ENCODE measurements around the gene WDFY4. TPM values are rescaled to one million over a fixed set of nuclear protein-coding genes. Genes with fewer than 3 reads are reported as not detected.

WDFY4 gene
- total RNA-seq, 1 donor from 2014 or later = not detected

DNA sequence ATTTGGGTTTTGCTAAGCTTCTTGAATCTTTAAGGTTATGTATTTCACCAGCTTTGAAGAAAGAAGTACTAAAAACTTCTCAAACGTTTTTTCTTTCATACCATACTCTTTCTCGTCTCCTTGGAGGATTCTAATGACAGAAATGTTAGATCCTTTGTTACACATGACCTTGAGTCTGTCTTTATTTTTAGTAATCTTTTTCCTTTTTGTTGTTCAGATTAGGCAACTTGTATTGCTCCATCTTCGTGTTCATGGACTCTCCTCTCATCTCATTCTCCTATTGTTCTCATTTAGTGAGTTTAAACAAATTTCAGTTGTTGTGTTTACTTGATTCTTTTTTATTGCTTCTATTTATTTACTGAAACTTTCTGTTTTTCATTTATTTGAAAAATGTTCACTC lies 73.7 kb downstream of the WDFY4 start:
- no peak for DNase-seq (ENCODE audit: low spot score)
- Mint-ChIP-seq H3K36me3 (ENCODE audit: low read depth) (no peaks in the 10 kb centered on the region), H3K4me1 (ENCODE audit: low read depth) (no peaks in the 10 kb centered on the region), H3K27ac (ENCODE audit: unreplicated experiment) (no peak overlapping the region), H3K27me3 (ENCODE audit: low read depth) (peaks cover 13% of the 10 kb centered on the region), H3K9me3 (ENCODE audit: low read depth) (peaks cover 7% of the 10 kb centered on the region), H3K4me3 (ENCODE audit: unreplicated experiment) (no peak overlapping the region)
- TF ChIP-seq, protein P1, sequence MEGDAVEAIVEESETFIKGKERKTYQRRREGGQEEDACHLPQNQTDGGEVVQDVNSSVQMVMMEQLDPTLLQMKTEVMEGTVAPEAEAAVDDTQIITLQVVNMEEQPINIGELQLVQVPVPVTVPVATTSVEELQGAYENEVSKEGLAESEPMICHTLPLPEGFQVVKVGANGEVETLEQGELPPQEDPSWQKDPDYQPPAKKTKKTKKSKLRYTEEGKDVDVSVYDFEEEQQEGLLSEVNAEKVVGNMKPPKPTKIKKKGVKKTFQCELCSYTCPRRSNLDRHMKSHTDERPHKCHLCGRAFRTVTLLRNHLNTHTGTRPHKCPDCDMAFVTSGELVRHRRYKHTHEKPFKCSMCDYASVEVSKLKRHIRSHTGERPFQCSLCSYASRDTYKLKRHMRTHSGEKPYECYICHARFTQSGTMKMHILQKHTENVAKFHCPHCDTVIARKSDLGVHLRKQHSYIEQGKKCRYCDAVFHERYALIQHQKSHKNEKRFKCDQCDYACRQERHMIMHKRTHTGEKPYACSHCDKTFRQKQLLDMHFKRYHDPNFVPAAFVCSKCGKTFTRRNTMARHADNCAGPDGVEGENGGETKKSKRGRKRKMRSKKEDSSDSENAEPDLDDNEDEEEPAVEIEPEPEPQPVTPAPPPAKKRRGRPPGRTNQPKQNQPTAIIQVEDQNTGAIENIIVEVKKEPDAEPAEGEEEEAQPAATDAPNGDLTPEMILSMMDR (IDR thresholded peaks at IDR 0.05) = no peak

- peaks cover 15% of the 10 kb centered on the region for H3K27me3 Mint-ChIP-seq (ENCODE audit: low read depth)
- TF ChIP-seq, protein P1 (IDR thresholded peaks at IDR 0.05) = no peak
- no peak overlapping the region for H3K27ac Mint-ChIP-seq (ENCODE audit: unreplicated experiment)
- no peak overlapping the region for H3K4me3 Mint-ChIP-seq (ENCODE audit: unreplicated experiment)
- H3K9me3 Mint-ChIP-seq (ENCODE audit: low read depth) = peaks cover 7% of the 10 kb centered on the region
- no peak for DNase-seq (ENCODE audit: low spot score)
- no peaks in the 10 kb centered on the region for H3K4me1 Mint-ChIP-seq (ENCODE audit: low read depth)
- no peaks in the 10 kb centered on the region for H3K36me3 Mint-ChIP-seq (ENCODE audit: low read depth)
These were observed 74.6 kb downstream of the WDFY4 start for GRCh38 chr10:48759113-48759901.

DNA sequence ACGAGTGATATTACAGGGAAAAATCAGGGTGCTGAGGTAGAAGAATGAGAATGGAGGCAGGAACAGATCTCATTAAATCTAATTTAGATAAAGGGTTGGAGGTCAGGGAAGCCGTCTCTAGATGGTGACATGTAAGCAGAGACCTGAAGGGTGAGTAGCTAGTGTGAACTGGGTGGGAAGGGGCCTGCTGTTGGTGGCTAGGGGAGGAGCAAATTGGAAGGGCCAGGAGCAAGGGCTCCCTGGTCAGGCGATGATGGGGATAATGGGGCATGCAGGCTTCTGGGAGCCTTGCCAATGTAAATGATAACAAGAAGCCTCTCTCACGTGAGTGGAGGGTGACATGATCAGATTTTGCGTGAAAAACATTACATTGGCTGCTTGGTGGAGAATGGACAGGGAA lies 76.3 kb downstream of the WDFY4 start:
- no peak overlapping the region for H3K27ac Mint-ChIP-seq (ENCODE audit: unreplicated experiment)
- TF ChIP-seq, protein P1 (IDR thresholded peaks at IDR 0.05) = no peak
- no peaks in the 10 kb centered on the region for H3K36me3 Mint-ChIP-seq (ENCODE audit: low read depth)
- H3K9me3 Mint-ChIP-seq (ENCODE audit: low read depth) = peaks cover 7% of the 10 kb centered on the region
- peaks cover 19% of the 10 kb centered on the region for H3K27me3 Mint-ChIP-seq (ENCODE audit: low read depth)
- no peak for DNase-seq (ENCODE audit: low spot score)
- H3K4me3 Mint-ChIP-seq (ENCODE audit: unreplicated experiment) = no peak overlapping the region
- H3K4me1 Mint-ChIP-seq (ENCODE audit: low read depth) = no peaks in the 10 kb centered on the region

DNA sequence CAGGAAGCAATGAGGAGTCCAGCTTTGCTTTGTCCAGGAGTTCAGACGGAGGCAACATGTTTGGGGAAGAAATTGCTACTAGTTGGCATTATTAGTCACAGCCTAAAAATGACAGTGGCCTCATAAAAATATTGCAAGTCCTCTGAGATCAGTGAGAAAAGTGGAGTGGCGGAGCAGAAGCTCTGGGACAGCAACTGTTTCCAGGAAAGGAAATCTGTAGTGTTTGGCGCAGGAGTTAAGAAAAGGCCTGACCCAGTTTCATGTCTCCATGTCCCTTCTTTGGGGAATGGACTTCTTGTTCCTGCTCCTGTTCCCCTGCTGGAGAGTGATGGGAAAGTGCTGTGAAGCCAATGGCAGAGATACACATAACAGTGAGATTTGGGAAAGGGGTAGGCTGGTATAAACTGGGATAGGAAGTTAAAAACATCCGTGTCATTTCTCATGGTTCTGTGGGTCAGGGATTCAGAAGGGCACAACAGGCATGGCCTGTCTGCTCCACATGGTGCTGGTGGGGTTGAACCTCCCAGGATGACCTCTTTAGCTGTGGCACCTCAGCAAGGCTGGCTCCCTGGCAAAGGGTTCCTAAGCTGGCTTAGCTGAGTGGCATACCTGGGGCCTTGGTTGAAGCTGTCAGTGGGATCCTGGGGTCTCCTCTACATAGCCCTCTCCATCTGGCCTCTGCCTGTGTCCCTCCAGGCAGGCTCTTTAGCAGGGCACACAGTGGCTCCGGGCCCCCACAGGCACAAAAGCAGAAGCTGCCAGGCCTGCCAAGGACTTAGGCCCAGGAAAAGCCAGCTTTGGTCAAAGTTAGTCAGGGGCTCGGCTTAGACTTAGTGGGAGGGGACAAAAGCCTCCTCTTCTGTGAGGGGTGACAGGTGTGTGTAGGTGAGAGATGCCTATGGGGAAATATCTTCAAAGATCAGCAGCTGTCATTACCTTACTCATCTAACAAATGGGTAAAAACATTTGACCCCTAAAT lies 77.7 kb downstream of the WDFY4 start:
- no peaks in the 10 kb centered on the region for H3K36me3 Mint-ChIP-seq (ENCODE audit: low read depth)
- peaks cover 4% of the 10 kb centered on the region for H3K9me3 Mint-ChIP-seq (ENCODE audit: low read depth)
- no peak for DNase-seq (ENCODE audit: low spot score)
- no peak overlapping the region for H3K27ac Mint-ChIP-seq (ENCODE audit: unreplicated experiment)
- no peak overlapping the region for H3K4me3 Mint-ChIP-seq (ENCODE audit: unreplicated experiment)
- TF ChIP-seq, protein P1 (IDR thresholded peaks at IDR 0.05) = no peak
- H3K27me3 Mint-ChIP-seq (ENCODE audit: low read depth) = peaks cover 16% of the 10 kb centered on the region
- H3K4me1 Mint-ChIP-seq (ENCODE audit: low read depth) = no peaks in the 10 kb centered on the region

GRCh38 chr10:48763403-48763965 lies 78.8 kb downstream of the WDFY4 start:
- no peaks in the 10 kb centered on the region for H3K36me3 Mint-ChIP-seq (ENCODE audit: low read depth)
- TF ChIP-seq, protein P1 (IDR thresholded peaks at IDR 0.05) = no peak
- no peaks in the 10 kb centered on the region for H3K9me3 Mint-ChIP-seq (ENCODE audit: low read depth)
- H3K27me3 Mint-ChIP-seq (ENCODE audit: low read depth) = peaks cover 14% of the 10 kb centered on the region
- H3K27ac Mint-ChIP-seq (ENCODE audit: unreplicated experiment) = no peak overlapping the region
- no peak overlapping the region for H3K4me3 Mint-ChIP-seq (ENCODE audit: unreplicated experiment)
- H3K4me1 Mint-ChIP-seq (ENCODE audit: low read depth) = no peaks in the 10 kb centered on the region
- DNase-seq (ENCODE audit: low spot score) = no peak

All from chondrocyte (in vitro differentiated cells).